BE2C (cell line): ENCODE data around the gene CCDC158.

Source experiments
- DNase-seq: peaks from one replicate; pipeline ENCODE4 v3.0.0-alpha.2; 2020
- H3K27me3 ChIP-seq: fragments of 250-450 bp; sonication (Bioruptor Pico); 2 replicates; pipeline ENCODE4 v1.5.1; 2020; ENCODE audit warnings: mild to moderate bottlenecking
- H3K36me3 ChIP-seq: fragments of 250-450 bp; sonication (Bioruptor Pico); 2 replicates; pipeline ENCODE4 v1.5.1; 2020; ENCODE audit warnings: mild to moderate bottlenecking
- H3K4me1 ChIP-seq: fragments of 250-450 bp; sonication (Bioruptor Pico); 2 replicates; pipeline ENCODE4 v1.5.1; 2020
- H3K4me3 ChIP-seq: 2 replicates; pipeline ENCODE4 v1.5.1; 2011; ENCODE audit warnings: low read depth, low read length
- H3K9me3 ChIP-seq: fragments of 250-450 bp; sonication (Bioruptor Pico); 2 replicates; pipeline ENCODE4 v1.5.1; 2020
- TF ChIP-seq, protein P1 (sequence below): IDR thresholded peaks from 2 replicates; pipeline ENCODE4 v1.5.1; 2012; ENCODE audit warnings: mild to moderate bottlenecking, low read depth, low read length

CCDC158 gene

DNA sequence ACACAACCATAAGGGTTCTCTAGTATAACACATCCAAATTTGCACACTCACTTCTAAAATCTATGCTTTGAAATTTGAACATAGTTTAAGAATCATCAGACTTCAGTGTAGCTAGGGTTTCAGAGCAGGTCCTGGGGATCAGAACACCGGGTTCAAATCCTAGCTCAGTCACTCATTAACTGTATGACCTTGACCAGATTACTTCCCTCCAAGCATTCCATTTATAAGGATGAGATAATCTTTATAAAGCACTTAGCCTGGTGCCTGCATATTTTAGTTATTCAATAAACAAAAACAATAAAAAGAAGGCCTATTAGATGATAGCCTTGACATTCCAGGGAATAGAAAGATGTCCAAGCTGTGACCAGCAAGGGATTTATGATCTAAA, 119.2 kb downstream of the CCDC158 start:
- Histone ChIP-seq H3K36me3 (no peaks in the 10 kb centered on the region), H3K4me3 (no peak overlapping the region), H3K27me3 (no peaks in the 10 kb centered on the region; the same call in 1 of the 2 replicates), H3K9me3 (no peaks in the 10 kb centered on the region), H3K4me1 (0 out of 2 replicates have a peak, but pooled peaks cover 2% of the 10 kb centered on the region)
- no peak for DNase-seq
- TF ChIP-seq, protein P1, sequence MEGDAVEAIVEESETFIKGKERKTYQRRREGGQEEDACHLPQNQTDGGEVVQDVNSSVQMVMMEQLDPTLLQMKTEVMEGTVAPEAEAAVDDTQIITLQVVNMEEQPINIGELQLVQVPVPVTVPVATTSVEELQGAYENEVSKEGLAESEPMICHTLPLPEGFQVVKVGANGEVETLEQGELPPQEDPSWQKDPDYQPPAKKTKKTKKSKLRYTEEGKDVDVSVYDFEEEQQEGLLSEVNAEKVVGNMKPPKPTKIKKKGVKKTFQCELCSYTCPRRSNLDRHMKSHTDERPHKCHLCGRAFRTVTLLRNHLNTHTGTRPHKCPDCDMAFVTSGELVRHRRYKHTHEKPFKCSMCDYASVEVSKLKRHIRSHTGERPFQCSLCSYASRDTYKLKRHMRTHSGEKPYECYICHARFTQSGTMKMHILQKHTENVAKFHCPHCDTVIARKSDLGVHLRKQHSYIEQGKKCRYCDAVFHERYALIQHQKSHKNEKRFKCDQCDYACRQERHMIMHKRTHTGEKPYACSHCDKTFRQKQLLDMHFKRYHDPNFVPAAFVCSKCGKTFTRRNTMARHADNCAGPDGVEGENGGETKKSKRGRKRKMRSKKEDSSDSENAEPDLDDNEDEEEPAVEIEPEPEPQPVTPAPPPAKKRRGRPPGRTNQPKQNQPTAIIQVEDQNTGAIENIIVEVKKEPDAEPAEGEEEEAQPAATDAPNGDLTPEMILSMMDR: no peak

DNA sequence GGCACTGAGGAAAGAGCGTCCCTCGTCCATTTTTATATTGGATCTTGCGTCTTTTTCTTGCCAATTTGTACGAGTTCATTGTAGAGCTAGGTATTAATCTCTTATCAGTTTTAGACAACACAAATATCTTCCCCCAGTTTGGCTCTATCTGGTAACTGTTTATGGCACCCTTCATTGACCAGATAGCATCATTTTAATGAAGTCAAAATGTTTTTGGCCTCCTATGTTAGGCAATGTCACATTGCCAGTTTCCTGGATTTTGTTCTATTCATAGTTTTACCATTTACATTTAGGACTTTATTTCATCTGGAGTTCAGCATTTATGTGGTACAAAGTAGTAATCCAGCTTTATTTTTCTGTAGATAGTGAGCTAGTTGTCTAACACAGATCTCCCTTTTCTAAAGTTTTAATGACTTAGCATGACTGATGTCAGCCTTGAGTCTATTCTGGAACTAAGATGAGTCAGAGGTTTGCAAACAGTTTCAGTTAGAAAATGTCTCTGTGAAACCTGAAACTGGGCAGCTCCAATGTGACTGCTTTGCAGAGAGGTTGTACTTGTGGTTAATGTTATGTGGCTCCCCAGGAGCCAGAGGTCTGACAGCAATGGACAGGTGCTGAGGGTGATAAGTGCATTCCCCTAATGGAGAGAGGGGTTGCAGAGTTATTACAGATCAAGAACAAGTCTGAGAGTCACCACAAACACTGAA, 119.7 kb downstream of the CCDC158 start:
- H3K4me1 ChIP-seq: 0 out of 2 replicates have a peak, but pooled peaks cover 2% of the 10 kb centered on the region
- TF ChIP-seq, protein P1: no peak
- H3K9me3 ChIP-seq: no peaks in the 10 kb centered on the region
- H3K27me3 ChIP-seq: no peaks in the 10 kb centered on the region; the same call in 1 of the 2 replicates
- no peaks in the 10 kb centered on the region for H3K36me3 ChIP-seq
- DNase-seq: no peak
- no peak overlapping the region for H3K4me3 ChIP-seq

DNA sequence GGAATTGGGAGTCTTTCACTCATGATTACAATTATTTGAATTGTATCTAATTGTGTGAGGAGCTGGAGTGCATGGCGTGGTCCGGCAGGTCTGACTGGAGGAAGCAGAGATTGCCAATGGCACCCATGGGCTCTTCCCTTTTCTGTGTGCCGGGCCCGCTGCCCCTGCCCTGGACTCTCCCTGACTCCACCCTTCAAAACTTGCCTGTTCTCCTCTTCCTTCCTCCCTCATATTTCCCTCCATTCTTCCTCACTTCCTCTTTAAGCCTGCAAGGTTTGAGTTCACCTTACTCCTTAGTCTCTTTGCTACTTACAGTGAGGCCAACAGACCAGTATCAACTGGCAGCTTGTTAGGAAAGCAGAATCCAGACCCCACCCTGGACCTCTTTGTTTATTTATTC, 120.9 kb downstream of the CCDC158 start:
- Histone ChIP-seq H3K9me3 (no peaks in the 10 kb centered on the region), H3K4me1 (0 out of 2 replicates have a peak, but pooled peaks cover 2% of the 10 kb centered on the region), H3K4me3 (no peak overlapping the region), H3K27me3 (no peaks in the 10 kb centered on the region), H3K36me3 (no peaks in the 10 kb centered on the region)
- TF ChIP-seq, protein P1: no peak
- DNase-seq: no peak

DNA sequence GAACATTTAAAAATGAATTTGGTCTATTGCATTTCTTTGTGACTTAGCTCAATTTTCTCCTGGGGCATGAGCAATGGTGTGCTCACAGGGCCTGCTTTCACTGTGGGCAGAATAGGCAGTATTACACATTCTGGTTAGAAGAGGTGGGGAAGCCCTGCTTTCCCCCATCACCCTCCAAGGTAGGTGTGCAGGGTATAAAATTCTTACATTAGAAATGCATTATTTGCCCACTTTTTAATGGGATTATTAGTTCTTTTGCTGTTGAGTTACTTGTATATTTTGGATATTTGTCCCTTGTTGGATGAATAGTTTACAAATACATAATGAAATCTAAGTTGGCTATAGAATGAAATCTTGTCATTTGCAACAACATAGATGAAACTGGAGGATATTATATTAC, 122.7 kb downstream of the CCDC158 start:
- DNase-seq: no peak
- Histone ChIP-seq H3K4me1 (0 out of 2 replicates have a peak, but pooled peaks cover 2% of the 10 kb centered on the region), H3K27me3 (no peaks in the 10 kb centered on the region)

DNA sequence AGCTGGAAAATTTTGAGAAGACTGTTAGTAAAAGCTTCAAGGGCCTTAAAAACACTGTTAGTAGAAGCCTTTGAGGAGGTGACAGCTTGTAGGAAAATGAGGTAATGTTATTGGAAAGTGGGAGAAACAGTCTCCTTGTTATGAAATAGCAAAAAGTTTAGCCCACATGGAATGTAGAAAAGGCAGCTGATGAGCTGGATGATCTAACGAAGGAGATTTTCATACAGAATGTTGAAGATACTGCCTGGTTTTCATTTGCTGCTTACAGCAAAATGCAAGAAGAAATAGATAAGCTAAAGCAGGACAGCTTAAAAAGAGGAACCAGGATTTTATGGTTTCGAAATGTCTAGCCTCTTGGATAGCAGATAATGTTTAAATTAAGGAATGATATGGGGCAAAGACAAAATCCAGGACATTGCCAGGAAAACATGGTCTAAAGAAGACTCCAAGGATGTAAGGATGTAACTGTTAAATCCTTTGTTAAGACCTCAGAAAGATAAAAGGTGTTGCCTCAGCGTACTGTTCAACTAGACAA, 124.6 kb downstream of the CCDC158 start:
- TF ChIP-seq, protein P1: no peak
- H3K27me3 ChIP-seq: no peaks in the 10 kb centered on the region
- H3K4me3 ChIP-seq: no peak overlapping the region
- DNase-seq: no peak
- no peaks in the 10 kb centered on the region for H3K4me1 ChIP-seq
- no peaks in the 10 kb centered on the region for H3K36me3 ChIP-seq
- H3K9me3 ChIP-seq: no peaks in the 10 kb centered on the region

More for the DNA sequence above, 122.7 kb downstream of the CCDC158 start:
- no peaks in the 10 kb centered on the region for H3K36me3 ChIP-seq
- H3K9me3 ChIP-seq: no peaks in the 10 kb centered on the region
- H3K4me3 ChIP-seq: no peak overlapping the region
- TF ChIP-seq, protein P1: no peak

DNA sequence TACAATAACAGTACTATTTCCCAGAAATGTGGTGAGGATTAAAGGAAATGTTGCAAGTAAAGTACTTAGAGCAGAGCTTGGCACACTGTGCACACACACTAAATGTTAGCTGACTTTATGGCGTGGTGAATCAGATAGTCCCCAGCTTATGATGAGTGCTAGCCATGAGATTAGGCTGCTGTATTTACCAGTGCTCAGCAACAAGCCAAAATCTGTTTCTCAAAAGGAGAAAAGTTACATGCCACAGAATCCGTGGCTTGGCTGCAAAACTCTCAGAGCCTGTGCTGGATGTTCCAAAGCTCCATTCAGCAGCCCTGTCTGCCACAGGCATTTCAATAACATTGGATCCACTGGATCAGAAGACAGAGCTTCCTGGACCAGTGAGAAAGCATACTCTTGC, 127.2 kb downstream of the CCDC158 start:
- TF ChIP-seq, protein P1: no peak
- Histone ChIP-seq H3K4me1 (no peaks in the 10 kb centered on the region), H3K36me3 (no peaks in the 10 kb centered on the region), H3K27me3 (no peaks in the 10 kb centered on the region), H3K4me3 (no peak overlapping the region), H3K9me3 (no peaks in the 10 kb centered on the region)
- DNase-seq: no peak
